Measurements from ENCODE around the gene HTR6. TPM values are rescaled to one million over a fixed set of nuclear protein-coding genes. Genes with fewer than 3 reads are reported as not detected.

Gene HTR6
- total and polyA plus RNA-seq, 2 experiments from 2014 or later, result not detected

DNA sequence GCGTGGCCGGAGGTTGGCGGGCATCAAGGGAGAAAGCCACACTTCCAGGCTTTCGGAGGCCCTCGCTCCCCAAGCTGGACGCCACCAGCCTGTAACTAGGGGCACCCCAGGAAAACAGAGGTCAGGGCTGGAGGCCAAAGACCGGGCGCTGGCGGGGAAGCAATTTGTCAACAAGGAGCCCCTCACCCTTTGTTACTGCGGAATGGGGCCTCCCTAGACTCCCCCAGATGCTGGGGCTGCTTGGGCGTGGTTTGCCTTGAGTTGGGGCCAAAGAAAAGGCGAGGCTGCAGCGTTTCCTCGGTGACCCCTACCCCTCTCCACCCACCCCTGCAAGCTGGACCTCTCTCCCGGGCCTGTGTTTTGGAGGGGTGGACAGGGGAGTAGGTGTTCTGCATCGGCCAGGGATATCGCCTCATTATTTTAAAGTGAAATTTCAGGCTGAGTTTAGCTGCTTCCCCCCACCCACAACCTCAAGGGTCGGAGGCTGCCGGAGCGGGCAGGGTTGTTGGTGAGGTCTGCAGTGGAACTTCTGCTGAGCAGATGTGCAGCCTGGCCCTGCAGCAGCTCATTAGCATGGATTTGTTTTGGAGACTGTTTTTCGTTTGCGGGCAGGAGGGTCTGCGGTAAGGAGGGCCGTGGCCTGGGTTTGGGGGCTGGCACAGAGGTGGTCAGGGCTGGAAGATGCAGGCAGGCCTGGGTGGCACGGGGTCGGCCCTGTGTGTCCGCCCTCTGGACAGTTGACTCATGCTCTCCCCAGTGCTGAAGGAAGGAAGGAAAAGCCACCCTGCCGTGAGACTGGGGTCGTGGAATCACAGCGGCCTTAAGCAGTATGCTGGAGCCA lies 19.0 kb upstream of the HTR6 start:
- DNase-seq, result peak; percentile 71
- H3K9ac ChIP-seq, result peak overlapping the region; percentile 90
- peaks cover 69% of the 10 kb centered on the region for H3K79me2 ChIP-seq (ENCODE audit: insufficient read depth)
- 5 to 6% methylated on average over 29 to 30 of the region's 30 CpGs for WGBS, 2 experiments (ENCODE audit: low coverage in 1 of 2, low lambda C conversion rate in 2 of 2, missing lambda C conversion rate in 2 of 2)
- H3K36me3 ChIP-seq (ENCODE audit: low read depth), result no peaks in the 10 kb centered on the region
- H3K4me3 ChIP-seq, result peak overlapping the region; percentile 96
- TF ChIP-seq EZH2 (IDR thresholded peaks at IDR 0.05; ENCODE audit: insufficient read depth, poor library complexity, severe bottlenecking) (no peak), EZH2phosphoT487 (IDR thresholded peaks at IDR 0.05; ENCODE audit: insufficient read depth, low read depth) (no peak)
- peaks cover 24% of the 10 kb centered on the region for H3F3A ChIP-seq (ENCODE audit: insufficient read depth)
- H4K20me1 ChIP-seq (ENCODE audit: insufficient read depth), result no peaks in the 10 kb centered on the region
- H3K27ac ChIP-seq, result peak overlapping the region; percentile 53
- H2AFZ ChIP-seq, result peak overlapping the region; percentile 67; the same call in 1 of the 2 replicates
- peaks cover 27% of the 10 kb centered on the region for H3K4me1 ChIP-seq (ENCODE audit: insufficient read depth)
- H3K4me2 ChIP-seq (ENCODE audit: unreplicated experiment), result peak overlapping the region; percentile 91
- H3K9me3 ChIP-seq (ENCODE audit: low read depth), result no peaks in the 10 kb centered on the region
- H3K27me3 ChIP-seq (replicated peaks; ENCODE audit: insufficient read depth), result no peaks in the 10 kb centered on the region
- in situ Hi-C loops (cut with MboI), result loop anchor here (5.0 to 10.0 kb wide), 2 partner anchors 158 to 251 kb away; partner anchors contain the start of gene CAPZB
- no peaks in the 10 kb centered on the region for H3K9me2 ChIP-seq (ENCODE audit: insufficient read depth)

DNA sequence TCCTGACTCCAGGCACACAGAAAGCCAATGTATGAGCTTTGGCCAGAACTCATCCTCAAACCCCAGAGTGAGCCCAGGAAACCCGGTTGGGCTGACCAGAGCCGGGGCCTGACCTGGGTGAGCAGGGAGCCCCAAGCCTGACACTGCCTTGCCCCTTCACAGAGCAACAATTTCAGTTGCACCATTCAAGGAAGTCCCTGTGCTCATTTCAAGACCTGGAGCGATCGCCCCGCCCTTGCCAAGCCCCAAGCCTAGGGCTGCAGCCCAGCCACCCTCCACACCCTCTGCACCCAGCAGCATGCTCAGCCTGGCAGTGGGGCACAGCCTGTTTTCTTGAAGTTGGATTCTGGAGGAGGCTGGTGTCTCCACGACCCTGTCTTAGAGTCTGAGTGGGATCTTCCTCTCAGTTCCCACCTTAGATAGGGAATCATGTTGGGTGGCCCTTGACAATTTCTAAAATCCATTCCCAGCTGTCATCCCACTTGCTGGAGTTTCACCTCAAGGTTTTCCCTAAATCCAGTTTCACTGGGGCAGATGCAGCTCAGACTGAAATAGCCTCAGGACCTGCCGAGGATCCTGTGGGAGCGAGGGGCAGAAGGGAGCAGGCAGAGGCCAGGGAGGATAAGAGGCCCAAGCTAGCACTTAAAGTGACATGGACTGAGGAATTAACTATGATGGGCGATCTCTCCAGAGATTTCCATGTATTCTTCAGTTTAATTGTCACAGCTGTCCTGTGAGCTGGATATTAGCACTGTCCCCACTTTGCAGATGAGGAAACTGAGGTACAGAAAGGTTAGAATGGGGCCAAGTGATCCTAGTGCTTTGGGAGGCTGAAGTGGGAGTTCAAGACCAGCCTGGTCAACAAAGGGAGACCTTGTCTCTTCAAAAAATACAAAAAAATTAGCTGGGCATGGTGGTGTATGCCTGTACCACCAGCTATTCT lies 18.0 kb upstream of the HTR6 start:
- H4K20me1 ChIP-seq (ENCODE audit: insufficient read depth), result no peaks in the 10 kb centered on the region
- 34 to 35% methylated on average over 9 of the region's 9 CpGs for WGBS, 2 experiments (ENCODE audit: low coverage in 1 of 2, low lambda C conversion rate in 2 of 2, missing lambda C conversion rate in 2 of 2)
- H3F3A ChIP-seq (ENCODE audit: insufficient read depth), result peaks cover 24% of the 10 kb centered on the region
- H3K27me3 ChIP-seq (replicated peaks; ENCODE audit: insufficient read depth), result no peaks in the 10 kb centered on the region
- in situ Hi-C loops (cut with MboI), result loop anchor here (5.0 to 10.0 kb wide), 2 partner anchors 159 to 252 kb away; partner anchors contain the start of gene CAPZB
- H3K9me3 ChIP-seq (ENCODE audit: low read depth), result no peaks in the 10 kb centered on the region
- peak overlapping the region; percentile 90 for H3K9ac ChIP-seq
- H3K27ac ChIP-seq, result peak overlapping the region; percentile 53
- peak; percentile 56 for DNase-seq
- peak overlapping the region; percentile 96 for H3K4me3 ChIP-seq
- H3K79me2 ChIP-seq (ENCODE audit: insufficient read depth), result peaks cover 79% of the 10 kb centered on the region
- no peaks in the 10 kb centered on the region for H3K36me3 ChIP-seq (ENCODE audit: low read depth)
- H3K4me1 ChIP-seq (ENCODE audit: insufficient read depth), result peaks cover 37% of the 10 kb centered on the region
- H3K4me2 ChIP-seq (ENCODE audit: unreplicated experiment), result peak overlapping the region; percentile 91
- H3K9me2 ChIP-seq (ENCODE audit: insufficient read depth), result no peaks in the 10 kb centered on the region
- H2AFZ ChIP-seq, result no peak overlapping the region
- TF ChIP-seq EZH2phosphoT487 (IDR thresholded peaks at IDR 0.05; ENCODE audit: insufficient read depth, low read depth), result no peak
- TF ChIP-seq EZH2 (IDR thresholded peaks at IDR 0.05; ENCODE audit: insufficient read depth, poor library complexity, severe bottlenecking), result no peak

DNA sequence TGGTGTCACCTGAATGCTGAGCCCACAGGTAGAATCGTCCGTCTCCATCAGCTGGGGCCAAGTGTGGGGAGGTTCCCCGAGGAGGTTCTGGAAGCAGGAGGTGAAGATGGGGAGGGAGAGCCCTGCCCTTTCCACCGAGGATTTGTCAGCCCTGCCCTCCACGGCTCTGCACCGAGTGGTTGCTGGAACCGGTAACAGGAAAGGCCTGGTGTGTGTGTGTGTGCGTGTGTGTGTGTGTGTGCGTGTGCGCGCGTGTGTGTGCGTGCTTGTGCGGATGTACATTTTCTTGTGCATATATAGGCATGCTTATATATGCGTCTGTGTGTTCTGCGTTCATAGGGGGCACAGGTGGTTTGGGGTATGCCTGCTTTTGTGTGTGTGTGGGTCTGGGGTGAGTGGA lies 17.0 kb upstream of the HTR6 start:
- WGBS, 2 experiments (ENCODE audit: low coverage in 1 of 2, low lambda C conversion rate in 2 of 2, missing lambda C conversion rate in 2 of 2), result 39 to 40% methylated on average over 16 of the region's 16 CpGs
- in situ Hi-C loops (cut with MboI), result loop anchor here (5.0 to 10.0 kb wide), 2 partner anchors 160 to 253 kb away; partner anchors contain the start of gene CAPZB
- H3K27ac ChIP-seq, result no peak overlapping the region

DNA sequence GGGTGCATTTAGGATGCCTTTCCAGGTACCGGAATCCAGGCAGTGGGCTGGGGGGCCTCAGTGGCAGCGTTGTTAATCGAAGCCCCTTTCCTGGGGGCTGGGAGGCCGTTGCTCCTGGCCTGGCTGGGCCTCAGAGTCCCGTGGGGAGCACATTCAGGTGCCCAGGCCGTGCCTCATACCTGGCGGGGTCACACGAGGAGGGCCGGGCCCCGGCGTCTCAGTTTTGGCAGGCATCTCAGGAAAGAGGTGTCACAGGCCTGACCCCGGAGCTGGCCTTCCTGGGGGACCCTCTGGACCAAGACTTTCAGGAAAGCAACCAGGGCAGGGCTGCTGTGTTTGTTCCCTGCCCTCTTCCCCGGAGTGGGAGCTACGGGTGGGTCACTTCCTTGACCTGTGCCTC lies 16.4 kb upstream of the HTR6 start:
- no peak for DNase-seq
- no peaks in the 10 kb centered on the region for H4K20me1 ChIP-seq (ENCODE audit: insufficient read depth)
- no peak overlapping the region for H3K27ac ChIP-seq

More for the DNA sequence above, 17.0 kb upstream of the HTR6 start:
- Histone ChIP-seq H3F3A (ENCODE audit: insufficient read depth) (peaks cover 23% of the 10 kb centered on the region), H3K9me2 (ENCODE audit: insufficient read depth) (no peaks in the 10 kb centered on the region), H3K4me2 (ENCODE audit: unreplicated experiment) (peak overlapping the region; percentile 91), H4K20me1 (ENCODE audit: insufficient read depth) (no peaks in the 10 kb centered on the region), H3K36me3 (ENCODE audit: low read depth) (no peaks in the 10 kb centered on the region), H2AFZ (no peak overlapping the region), H3K9ac (no peak overlapping the region), H3K79me2 (ENCODE audit: insufficient read depth) (peaks cover 89% of the 10 kb centered on the region), H3K4me3 (peak overlapping the region; percentile 96; the same call in 1 of the 2 replicates), H3K4me1 (ENCODE audit: insufficient read depth) (peaks cover 47% of the 10 kb centered on the region), H3K27me3 (replicated peaks; ENCODE audit: insufficient read depth) (no peaks in the 10 kb centered on the region), H3K9me3 (ENCODE audit: low read depth) (no peaks in the 10 kb centered on the region)
- peak; percentile 48 for DNase-seq
- TF ChIP-seq EZH2 (IDR thresholded peaks at IDR 0.05; ENCODE audit: insufficient read depth, poor library complexity, severe bottlenecking) (no peak), EZH2phosphoT487 (IDR thresholded peaks at IDR 0.05; ENCODE audit: insufficient read depth, low read depth) (no peak)

More for the DNA sequence above, 16.4 kb upstream of the HTR6 start:
- Histone ChIP-seq H3K79me2 (ENCODE audit: insufficient read depth) (peaks cover 93% of the 10 kb centered on the region), H2AFZ (no peak overlapping the region), H3K9me2 (ENCODE audit: insufficient read depth) (no peaks in the 10 kb centered on the region), H3K4me3 (peak overlapping the region; percentile 96; the same call in 1 of the 2 replicates), H3K4me2 (ENCODE audit: unreplicated experiment) (no peak overlapping the region), H3F3A (ENCODE audit: insufficient read depth) (peaks cover 19% of the 10 kb centered on the region), H3K9me3 (ENCODE audit: low read depth) (no peaks in the 10 kb centered on the region), H3K27me3 (replicated peaks; ENCODE audit: insufficient read depth) (no peaks in the 10 kb centered on the region), H3K4me1 (ENCODE audit: insufficient read depth) (peaks cover 44% of the 10 kb centered on the region), H3K36me3 (ENCODE audit: low read depth) (no peaks in the 10 kb centered on the region), H3K9ac (no peak overlapping the region)
- 27 to 39% methylated on average over 13 of the region's 14 CpGs for WGBS, 2 experiments (ENCODE audit: low coverage in 1 of 2, low lambda C conversion rate in 2 of 2, missing lambda C conversion rate in 2 of 2)
- in situ Hi-C loops (cut with MboI), result loop anchor here (5.0 to 10.0 kb wide), 2 partner anchors 161 to 253 kb away; partner anchors contain the start of gene CAPZB
- no peak for TF ChIP-seq EZH2 (IDR thresholded peaks at IDR 0.05; ENCODE audit: insufficient read depth, poor library complexity, severe bottlenecking)
- TF ChIP-seq EZH2phosphoT487 (IDR thresholded peaks at IDR 0.05; ENCODE audit: insufficient read depth, low read depth), result no peak
